ENCODE data around the gene GALNTL6. TPM values are rescaled to one million over a fixed set of nuclear protein-coding genes. Genes with fewer than 3 reads are reported as not detected.

The GALNTL6 gene
- total RNA-seq, 1 donor from 2014 or later = not detected

GRCh38 chr4:172692701-172693100, 879.5 kb downstream of the GALNTL6 start:
- Histone ChIP-seq H3K4me1 (no peaks in the 10 kb centered on the region), H3K36me3 (no peaks in the 10 kb centered on the region), H3K27me3 (no peaks in the 10 kb centered on the region), H3K9me3 (no peaks in the 10 kb centered on the region), H3K27ac (no peak overlapping the region), H3K4me3 (no peak overlapping the region)
- DNase-seq (ENCODE audit: low spot score in 2 of 2) = no peak
- intact Hi-C loops (cut with DNase I) = no loop called here
- no peak for TF ChIP-seq CTCF (IDR thresholded peaks at IDR 0.05)

- H3K4me1 ChIP-seq = no peaks in the 10 kb centered on the region
- intact Hi-C loops (cut with DNase I) = no loop called here
- no peaks in the 10 kb centered on the region for H3K36me3 ChIP-seq
- H3K27ac ChIP-seq = no peak overlapping the region
- no peak for TF ChIP-seq CTCF (IDR thresholded peaks at IDR 0.05)
- DNase-seq (ENCODE audit: low spot score in 2 of 2) = no peak
- no peaks in the 10 kb centered on the region for H3K27me3 ChIP-seq
- H3K9me3 ChIP-seq = peaks cover 0 to 1% of the 10 kb centered on the region in 2 donors
- H3K4me3 ChIP-seq = no peak overlapping the region
Observed at GRCh38 chr4:172698256-172698655, 885.1 kb downstream of the GALNTL6 start.

GRCh38 chr4:172705565-172705964, 892.4 kb downstream of the GALNTL6 start:
- intact Hi-C loops (cut with DNase I) = no loop called here
- H3K4me3 ChIP-seq = no peak overlapping the region
- H3K27ac ChIP-seq = no peak overlapping the region
- no peak for TF ChIP-seq CTCF (IDR thresholded peaks at IDR 0.05)
- peaks cover 8 to 18% of the 10 kb centered on the region in 2 donors for H3K9me3 ChIP-seq
- no peaks in the 10 kb centered on the region for H3K4me1 ChIP-seq
- H3K36me3 ChIP-seq = no peaks in the 10 kb centered on the region
- no peak for DNase-seq (ENCODE audit: low spot score in 2 of 2)
- no peaks in the 10 kb centered on the region for H3K27me3 ChIP-seq

GRCh38 chr4:172706000-172706399, 892.8 kb downstream of the GALNTL6 start:
- Histone ChIP-seq H3K36me3 (no peaks in the 10 kb centered on the region), H3K27ac (no peak overlapping the region), H3K9me3 (peaks cover 8 to 18% of the 10 kb centered on the region in 2 donors), H3K4me1 (no peaks in the 10 kb centered on the region), H3K4me3 (no peak overlapping the region), H3K27me3 (no peaks in the 10 kb centered on the region)
- no peak for DNase-seq (ENCODE audit: low spot score in 2 of 2)
- intact Hi-C loops (cut with DNase I) = no loop called here
- TF ChIP-seq CTCF (IDR thresholded peaks at IDR 0.05) = no peak

- no peaks in the 10 kb centered on the region for H3K4me1 ChIP-seq
- DNase-seq (ENCODE audit: low spot score in 2 of 2) = no peak
- no peak overlapping the region for H3K27ac ChIP-seq
- H3K27me3 ChIP-seq = no peaks in the 10 kb centered on the region
- intact Hi-C loops (cut with DNase I) = no loop called here
- TF ChIP-seq CTCF (IDR thresholded peaks at IDR 0.05) = no peak
- no peaks in the 10 kb centered on the region for H3K36me3 ChIP-seq
- H3K9me3 ChIP-seq = peaks cover 8 to 18% of the 10 kb centered on the region in 2 donors
- no peak overlapping the region for H3K4me3 ChIP-seq
Observed at GRCh38 chr4:172707622-172708021, 894.4 kb downstream of the GALNTL6 start.

GRCh38 chr4:172708184-172708583, 895.0 kb downstream of the GALNTL6 start:
- no peaks in the 10 kb centered on the region for H3K4me1 ChIP-seq
- no peak overlapping the region for H3K4me3 ChIP-seq
- no peak for TF ChIP-seq CTCF (IDR thresholded peaks at IDR 0.05)
- no peaks in the 10 kb centered on the region for H3K27me3 ChIP-seq
- H3K27ac ChIP-seq = no peak overlapping the region
- no peaks in the 10 kb centered on the region for H3K36me3 ChIP-seq
- H3K9me3 ChIP-seq = peaks cover 8 to 18% of the 10 kb centered on the region in 2 donors
- DNase-seq (ENCODE audit: low spot score in 2 of 2) = no peak
- intact Hi-C loops (cut with DNase I) = no loop called here
